Kidney capillary endothelial cell (primary cell): ENCODE data around the gene FOXE3.

Source experiments
- DNase-seq: peaks from one replicate; pipeline ENCODE4 v3.0.0-alpha.2; 2018; ENCODE audit warnings: low spot score

Gene FOXE3

DNA sequence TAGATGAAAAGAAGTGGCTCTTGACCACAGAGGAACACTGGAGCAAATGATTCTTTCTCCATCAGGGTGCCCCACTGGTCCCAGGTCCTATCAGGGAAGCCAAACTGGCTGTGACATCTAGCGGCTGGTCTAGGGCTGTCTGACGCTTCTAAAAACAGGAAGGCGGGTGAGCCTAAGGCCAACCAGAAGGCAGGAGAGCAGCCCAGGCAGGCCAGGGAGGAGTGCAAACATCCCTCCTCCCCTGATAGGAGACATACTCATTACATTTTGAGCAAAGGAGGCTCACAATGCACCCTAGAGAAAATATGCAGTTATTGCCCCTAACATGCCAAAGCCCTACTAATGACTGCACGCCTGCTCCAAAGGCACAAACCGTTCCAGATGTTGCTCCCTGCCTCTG is 10.4 kb upstream of the FOXE3 start:
- no peak for DNase-seq

DNA sequence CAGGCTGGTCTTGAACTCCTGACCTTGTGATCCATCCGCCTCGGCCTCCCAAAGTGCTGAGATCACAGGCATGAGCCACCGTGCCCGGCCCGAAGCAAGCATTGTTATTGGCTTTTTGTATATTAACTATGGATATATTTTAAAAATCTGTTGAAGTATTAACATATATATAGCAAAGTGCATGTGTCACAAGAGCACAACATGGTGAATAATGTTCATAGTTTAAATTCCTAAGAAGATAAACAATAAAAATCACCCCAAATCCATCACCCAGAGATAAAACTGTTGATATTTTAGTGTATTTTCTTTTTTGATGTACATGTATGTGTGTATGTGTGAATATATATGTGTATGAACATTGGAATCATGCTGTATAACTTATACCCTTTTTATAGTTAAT is 9.1 kb upstream of the FOXE3 start:
- no peak for DNase-seq

DNA sequence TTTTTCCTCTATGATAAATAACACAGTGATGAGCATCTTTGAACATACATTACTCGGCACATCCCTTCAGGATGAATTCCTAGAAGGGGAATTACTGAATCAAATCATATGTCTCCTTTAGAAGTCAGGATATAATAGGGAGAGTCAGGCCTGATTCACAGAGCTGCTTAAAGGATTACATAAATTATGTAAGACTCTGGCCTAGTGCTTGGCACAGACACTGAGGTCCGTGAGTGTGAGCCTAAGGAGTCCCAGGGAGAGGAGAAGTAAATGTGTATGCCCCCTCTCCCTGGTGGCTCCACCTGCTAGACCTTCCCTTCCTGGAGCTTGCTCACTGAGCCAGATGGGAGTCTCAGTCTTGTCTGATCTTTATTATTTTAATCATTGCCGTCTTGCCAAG is 8.6 kb upstream of the FOXE3 start:
- DNase-seq, result no peak

DNA sequence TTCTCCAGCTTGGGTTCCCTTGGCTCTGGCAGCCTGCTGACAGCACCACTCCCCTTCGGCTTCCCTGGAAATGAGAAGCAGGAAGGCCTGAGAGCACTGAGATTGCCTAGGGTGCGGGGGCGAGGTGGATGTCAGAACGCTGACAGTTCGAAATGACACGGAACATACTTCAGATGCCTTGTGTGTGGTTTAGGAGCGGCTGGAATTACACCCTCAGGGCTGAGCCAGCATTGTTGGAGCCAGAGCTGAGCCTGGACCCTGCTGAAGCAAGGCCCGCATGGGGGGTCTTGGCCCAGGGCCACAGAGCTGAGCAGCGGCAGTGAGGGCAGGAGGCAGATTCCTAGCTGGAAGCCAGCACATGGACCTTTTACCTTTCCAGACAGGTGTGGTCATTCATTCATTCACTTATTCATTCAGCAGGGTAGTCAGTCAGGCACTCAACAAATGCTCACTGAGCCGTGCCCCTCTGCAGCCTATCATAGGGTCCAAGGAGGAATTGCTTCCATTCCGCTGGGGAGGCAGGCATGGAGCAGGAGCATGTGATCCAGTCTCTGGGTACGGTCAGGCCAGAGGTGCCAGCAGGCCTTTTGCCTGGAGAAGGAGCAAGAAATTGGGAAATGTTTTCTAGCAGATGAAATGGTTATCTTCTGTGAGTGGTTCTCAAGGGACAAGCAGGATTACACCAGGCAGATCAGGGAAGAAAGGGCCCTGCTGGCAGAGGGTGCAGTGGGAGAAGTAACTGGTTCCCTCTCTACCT is 6.6 kb upstream of the FOXE3 start:
- DNase-seq, result no peak

DNA sequence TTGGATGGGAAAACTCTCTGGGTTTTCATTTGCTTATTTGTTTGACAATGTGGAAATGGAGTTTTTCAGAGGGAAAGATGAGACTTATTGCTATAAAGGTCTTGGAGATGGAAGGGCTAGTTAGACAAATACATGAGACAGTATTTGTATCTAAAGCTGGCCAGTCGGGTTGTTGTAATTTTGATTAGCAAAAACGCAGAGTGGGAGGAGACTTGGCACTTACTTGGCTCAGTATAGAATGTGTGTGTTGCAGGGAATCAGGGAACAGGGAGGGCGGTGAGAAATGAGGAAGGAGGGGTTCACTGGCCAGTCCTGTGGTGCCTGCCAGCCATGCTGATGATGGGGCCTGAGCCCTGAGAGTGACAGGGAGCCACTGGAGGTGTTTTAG is 6.0 kb upstream of the FOXE3 start:
- DNase-seq, result no peak

DNA sequence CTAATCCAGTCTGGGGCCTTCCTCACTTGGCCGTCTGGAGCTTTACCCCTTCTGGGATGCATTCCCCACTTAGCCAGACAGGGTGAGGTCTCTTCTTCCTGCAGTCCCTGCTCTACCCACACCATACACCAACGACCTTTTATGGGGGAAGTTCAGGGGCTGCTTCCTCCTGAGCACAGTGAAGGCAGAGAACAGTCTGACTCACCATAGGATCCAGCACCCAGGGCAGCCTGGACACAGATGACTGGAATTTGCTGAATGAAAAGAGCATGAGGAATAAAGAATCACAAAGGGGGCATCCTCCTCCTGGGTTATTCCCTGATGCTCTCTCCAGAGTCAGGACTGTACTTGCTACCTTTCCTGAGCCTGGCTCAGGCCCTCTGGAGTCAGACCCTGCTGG is 4.6 kb upstream of the FOXE3 start:
- DNase-seq, result no peak

DNA sequence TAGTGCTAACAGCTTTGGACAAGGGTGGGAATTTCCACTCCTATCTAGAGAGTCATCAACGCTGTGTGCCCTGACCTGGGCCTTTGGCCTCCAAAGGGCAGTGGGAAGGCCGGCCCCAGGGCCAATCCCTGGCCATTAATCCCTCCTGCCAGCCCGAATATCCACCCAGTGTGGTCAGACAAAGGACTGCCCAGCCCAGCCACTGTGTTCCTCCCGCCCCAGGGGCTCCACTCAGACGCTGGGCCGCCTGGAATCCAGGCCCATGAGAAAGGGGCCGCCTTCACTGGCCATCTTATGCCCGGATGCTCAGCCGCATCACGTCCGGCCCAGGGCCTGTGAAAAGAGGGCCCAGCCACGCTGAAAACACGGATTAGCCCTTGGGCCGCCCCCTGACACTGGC is 3.6 kb upstream of the FOXE3 start:
- no peak for DNase-seq

DNA sequence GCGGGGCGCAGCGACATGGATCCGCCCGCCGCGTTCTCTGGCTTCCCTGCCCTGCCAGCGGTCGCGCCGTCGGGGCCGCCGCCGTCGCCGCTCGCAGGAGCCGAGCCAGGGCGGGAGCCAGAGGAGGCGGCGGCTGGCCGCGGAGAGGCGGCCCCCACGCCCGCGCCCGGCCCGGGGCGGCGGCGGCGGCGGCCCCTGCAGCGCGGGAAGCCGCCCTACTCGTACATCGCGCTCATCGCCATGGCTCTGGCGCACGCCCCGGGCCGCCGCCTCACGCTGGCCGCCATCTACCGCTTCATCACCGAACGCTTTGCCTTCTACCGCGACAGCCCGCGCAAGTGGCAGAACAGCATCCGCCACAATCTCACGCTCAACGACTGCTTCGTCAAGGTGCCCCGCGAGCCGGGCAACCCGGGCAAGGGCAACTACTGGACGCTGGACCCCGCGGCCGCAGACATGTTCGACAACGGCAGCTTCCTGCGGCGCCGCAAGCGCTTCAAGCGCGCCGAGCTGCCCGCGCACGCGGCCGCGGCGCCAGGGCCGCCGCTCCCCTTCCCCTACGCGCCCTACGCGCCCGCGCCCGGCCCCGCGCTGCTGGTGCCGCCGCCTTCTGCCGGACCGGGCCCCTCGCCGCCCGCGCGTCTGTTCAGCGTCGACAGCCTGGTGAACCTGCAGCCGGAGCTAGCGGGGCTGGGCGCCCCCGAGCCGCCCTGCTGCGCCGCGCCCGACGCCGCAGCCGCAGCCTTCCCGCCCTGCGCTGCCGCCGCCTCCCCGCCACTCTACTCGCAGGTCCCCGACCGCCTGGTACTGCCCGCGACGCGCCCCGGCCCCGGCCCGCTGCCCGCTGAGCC is 459 bp downstream of the FOXE3 start:
- peak; percentile 21 for DNase-seq

DNA sequence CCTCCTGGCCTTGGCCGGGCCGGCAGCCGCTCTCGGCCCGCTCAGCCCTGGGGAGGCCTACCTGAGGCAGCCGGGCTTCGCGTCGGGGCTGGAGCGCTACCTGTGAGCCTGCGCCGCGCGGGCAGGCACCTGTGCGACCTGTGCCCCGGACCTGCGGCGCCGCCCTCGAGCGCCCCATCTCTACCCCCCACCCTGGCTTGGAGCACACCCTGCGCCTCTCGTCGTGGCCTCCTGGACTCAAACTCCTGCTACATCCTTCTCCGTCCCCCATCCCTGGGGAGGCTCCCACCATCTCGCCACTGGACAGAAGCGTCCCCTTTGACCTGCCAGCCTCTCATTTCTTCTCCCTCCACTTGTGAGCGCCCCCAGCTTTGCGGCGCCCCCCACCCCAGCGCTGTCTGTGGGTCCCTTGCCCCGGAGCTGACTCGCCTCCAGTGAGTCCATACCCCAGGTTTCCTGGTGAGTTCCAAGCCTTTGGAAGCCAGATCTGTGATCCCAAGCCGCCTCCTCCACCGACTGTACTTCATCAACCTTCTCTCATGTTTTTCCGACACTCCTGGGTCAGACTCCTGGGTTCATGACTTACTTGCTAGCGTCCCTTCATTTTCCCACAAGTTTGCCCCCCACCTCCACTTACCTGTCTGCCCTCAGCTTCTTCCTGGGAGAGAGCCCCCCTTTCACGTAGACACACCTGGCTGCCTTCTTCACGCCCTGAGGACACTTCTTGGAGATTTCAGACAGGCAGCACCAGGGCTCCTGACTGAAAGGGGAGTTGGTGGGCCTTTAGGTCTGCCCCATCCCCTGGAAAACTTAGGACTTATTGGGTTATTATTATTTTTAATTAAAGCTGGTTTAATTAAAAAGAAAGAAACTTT is 1.3 kb downstream of the FOXE3 start:
- DNase-seq, result no peak

DNA sequence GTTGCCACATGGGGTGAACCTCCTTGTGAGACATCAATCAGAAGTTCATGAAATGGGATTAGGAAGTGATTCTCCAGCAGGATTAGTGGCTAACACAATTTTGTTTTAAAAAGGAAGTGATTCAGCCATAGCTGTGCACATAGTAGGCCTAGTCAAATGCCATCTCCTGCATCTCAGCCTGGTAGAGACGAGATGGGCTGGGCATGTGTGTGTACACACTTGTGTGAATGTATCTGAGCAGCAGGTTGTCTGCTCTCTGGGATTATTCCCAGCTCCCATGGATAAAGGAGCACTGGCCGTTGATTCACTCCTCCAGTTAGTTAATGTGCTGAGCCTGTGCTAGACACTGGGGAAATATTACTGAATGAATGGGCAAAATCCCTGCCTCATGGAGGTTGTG is 2.0 kb downstream of the FOXE3 start:
- no peak for DNase-seq

DNA sequence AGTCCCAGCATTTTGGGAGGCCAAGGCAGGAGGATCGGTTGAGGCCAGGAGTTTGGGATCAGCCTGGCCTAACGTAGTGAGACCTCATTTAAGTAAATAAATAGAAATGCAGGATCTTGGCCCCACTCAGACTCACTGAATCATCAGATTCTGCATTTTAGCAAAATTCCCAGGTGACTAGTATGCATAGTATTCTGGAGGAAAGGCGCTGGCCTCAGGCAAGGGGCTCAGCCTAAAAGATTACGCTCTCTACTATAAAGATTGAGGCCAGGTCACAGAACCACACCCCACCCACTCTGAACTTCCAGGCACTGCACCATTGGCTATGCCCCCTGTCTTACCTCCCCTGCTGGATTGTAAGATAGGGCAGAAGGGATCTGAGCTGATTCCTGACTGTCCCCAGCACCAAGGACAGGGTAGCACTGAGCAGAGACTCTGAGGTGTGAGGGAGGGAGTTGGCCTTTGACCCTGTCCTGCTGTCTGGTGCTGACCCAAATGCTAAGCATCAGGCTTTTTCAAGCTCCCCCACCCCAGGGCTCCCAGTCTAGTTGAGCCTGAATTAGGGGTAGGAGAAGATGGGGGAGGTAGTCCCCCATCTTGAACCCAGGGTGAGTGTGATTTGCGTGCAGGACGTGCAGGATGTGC is 2.7 kb downstream of the FOXE3 start:
- no peak for DNase-seq

DNA sequence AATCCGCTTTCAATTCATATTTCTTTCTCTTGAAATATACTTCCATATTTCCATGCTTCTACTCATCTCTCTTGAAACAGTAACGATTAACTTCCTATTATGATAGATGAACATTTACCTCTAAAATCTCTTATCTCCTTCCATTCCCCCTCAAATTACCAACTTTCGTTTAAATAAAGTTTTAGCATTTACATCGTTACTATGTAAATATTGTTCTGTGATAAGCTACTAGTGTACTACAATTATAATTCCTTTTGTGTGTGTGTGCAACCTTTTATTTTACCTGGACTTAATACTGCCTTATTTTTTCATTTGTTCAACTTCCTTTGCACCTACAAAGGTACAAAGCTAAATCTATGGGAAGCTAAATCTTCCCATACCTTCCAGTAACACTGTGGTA is 4.5 kb downstream of the FOXE3 start:
- no peak for DNase-seq

DNA sequence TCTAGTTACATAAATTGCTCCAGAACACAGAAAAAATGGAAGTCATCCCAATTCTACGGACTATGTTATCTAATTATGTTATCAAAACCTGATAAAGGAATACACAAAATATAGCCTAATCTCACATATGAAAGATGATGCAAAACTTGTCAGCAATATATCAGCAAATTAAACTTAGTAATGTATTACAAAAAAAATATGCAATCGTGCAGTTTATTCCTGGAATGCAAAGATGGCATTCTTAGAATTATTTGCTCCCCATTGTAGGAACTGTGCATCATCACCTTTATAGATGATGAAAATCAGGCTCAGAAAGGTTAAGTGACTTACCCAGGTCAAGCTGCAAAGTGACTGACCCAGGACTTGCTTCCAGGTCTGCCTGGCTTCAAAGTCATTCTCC is 7.8 kb downstream of the FOXE3 start:
- DNase-seq, result no peak

DNA sequence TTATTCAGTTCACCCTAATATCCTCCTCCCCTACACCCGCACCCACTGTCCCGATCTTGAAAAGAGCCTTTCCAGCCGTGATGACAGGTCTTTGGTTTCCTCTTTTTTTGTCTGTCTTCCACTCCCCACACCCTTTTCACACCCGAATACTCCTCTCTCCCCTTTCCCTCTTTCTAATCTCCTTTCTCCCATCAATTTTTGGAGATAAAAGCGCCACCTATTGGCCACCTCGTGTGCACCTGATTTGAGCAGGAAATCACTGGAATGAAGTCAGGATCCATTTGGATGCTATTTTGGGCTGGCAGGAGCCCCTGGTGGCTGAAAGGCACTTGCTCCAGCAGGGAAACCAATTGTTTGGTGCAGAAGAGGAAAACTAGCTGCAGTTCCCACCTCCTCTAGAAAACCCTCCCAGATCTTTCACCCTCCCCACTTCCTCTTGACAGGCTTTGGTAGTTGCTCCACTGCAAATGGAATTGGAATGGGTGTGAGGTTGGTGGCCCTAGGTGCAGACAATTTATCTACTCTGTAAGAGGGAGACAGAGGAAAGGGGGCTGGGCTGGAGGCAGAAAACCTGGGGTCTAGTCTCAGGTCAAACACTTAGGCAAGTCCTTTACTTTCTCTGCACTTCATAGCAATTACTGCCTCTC is 8.4 kb downstream of the FOXE3 start:
- DNase-seq, result no peak

DNA sequence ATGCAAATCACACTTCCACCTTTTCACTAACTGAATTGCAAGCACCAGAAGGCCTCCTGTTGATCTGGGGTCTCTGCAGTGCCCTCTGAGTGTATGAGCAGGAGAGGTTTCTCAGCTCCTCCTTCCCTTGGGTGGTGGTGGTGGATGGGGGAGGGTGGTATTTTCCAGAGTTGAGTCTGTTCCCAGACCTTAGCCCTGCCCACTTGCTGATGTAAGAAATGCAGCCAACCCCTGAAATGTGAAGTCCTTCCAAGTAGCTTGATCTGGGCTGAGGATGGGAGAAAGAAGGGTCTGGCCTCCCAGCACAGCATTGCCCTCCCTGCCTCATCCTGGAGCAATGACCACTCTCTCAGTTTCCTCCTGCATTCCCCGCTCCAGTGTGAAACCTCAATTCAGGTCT is 15.4 kb downstream of the FOXE3 start:
- no peak for DNase-seq

DNA sequence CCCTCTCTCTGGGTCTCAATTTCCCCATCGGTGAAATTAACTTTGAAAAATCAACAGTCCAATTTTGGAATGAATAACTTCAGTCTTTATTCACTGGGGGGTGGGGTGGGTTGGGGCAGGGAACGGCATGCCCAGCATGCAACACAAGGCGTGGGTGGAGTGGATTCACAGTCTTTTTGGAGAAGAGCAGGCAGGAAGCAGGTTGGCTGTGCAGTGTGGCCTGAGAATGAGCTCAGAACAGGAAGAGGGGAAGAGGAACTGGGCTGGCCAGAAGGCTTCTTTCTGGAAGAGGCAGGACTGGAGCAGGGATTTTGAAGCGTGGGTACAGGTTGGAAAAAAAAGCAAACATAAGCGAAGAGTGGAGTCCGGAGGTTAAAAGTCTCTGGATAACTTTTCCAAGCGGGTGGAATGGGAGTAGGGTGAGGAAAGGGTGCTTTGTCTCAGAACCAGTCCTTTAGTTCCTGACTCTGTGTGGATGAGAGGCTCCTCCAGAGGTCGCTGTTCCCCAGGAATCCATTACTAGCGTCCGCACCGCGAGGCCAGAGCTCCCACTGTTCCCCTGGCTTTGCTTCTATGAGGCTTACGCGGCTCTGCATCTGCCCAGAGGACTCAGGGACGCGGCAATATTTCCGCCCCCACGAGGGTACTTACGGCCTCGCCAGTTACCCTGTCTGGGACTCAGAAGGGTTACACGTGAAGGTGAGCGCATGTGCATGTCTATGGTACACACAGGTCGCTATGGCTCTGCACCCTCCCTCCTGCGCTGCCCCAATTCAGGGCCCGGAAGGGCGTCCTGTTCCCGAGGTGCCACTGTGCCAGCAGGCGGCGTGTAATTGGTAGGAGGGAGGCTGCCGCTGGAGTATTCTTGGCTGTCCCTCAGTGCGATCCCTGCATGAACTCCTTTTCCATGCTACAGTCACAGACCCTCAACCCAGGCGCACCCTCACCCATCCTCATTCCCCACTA is 16.3 kb downstream of the FOXE3 start:
- peak; percentile 82 for DNase-seq

DNA sequence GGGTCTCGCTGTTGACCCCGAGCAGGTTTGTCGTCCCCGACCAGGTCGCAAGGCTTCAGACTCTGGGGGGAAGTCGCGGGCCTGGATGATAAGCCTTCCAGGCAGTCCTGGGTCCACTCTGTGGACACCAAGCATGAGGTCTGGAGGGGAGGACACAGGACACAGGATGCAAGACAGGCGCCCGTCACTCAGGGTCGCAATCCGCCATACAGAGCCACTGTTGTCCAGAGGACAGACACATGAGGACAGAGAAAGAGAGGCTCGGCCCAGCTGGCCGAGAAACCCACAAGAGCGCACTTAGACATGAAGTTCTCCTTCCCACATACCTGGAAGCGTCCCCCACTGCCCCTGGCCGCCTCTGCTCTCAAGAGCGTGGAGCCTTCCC is 16.9 kb downstream of the FOXE3 start:
- DNase-seq, result no peak

DNA sequence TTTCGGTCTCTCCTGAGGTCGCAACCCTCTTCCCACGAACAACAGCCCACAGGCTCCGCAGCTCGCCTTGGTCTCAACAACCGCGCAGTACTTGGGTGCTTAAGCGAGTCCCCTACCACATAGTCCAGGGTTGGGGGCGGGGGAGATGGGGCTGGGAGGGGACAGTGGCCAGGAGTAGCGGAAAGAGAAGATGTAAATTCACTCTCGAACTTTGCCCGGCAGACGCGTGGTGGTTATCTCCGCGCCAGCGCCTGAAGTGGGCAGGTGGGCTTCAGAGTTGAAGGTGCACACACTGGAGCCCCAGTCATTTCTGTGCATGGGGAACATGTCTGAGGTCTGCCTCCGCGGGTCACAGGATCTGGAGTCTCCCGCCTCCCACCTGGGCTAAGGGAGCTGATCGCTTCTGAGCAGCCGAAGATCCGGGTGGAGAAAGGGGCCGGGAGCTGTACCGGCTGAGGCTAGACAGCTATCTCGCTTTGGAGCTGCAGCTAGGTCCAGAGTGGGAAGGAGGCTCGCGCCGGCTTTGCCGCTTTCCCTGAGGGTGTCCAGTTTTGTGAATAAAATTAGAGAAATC is 17.5 kb downstream of the FOXE3 start:
- no peak for DNase-seq

DNA sequence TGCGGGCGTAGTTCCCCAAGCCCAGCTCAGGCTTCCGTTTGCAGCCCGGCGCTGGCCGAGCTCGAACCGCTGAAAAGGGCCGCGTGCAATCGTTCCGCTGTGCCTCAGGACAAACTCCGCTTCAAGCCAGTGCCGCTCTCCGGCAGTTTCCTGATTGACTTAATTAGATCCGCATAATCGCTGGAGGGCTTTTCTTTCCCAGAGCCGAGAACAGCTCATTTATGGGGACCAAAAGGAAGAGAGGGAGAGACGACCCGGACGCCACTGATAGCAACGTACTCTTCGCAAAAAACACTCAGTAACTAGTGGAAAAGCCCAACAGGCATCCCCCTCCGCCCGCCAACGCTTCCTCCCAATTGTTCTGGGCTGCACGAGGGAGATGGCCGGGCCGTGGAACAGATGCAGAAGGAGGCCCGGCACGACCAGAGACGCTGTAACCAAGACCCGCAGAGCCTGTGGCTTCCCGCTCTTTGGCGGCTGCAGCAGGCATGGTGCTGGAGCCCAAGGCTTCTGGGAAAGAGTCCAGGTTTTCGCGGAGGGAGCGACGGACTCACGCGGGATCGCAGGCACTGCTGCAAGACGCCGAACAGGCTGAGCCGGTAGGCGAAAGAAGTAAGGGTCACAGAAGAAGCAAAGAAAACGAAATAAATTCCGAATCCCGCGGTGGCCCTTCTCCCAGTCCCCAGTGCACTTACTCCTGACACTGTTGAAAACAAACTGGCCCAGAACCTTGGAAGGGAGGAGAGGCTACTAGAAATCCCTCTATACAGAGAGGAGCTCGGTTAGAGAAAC is 18.2 kb downstream of the FOXE3 start:
- no peak for DNase-seq
